Ovary (tissue), 9 donors: ENCODE measurements around the gene NAPB. TPM values are rescaled to one million over a fixed set of nuclear protein-coding genes. Genes with fewer than 3 reads are reported as not detected.

Experiments used
- DNase-seq, 5 donors: peaks; one replicate each; pipeline ENCODE4 v3.0.0-alpha.2; 2019 to 2020
- H3K27ac ChIP-seq, 2 donors: fragments of 200-600 bp; one replicate each; pipeline versions ENCODE4 v1.5.1 to v1.8.0; 2019 to 2022
- H3K27me3 ChIP-seq: fragments of 200-600 bp; one replicate; pipeline ENCODE4 v1.8.0; 2022
- H3K36me3 ChIP-seq: fragments of 200-600 bp; sonication (generic); one replicate; pipeline ENCODE4 v1.5.1; 2019
- H3K4me1 ChIP-seq: one replicate; pipeline ENCODE4 v1.8.1; 2013; ENCODE audit warnings: mild to moderate bottlenecking, moderate library complexity; ENCODE audit not compliant: insufficient read depth
- H3K4me3 ChIP-seq: fragments of 200-600 bp; sonication (generic); one replicate; pipeline ENCODE4 v1.5.1; 2017
- H3K9me3 ChIP-seq, 2 donors: fragments of 200-600 bp in 1 of 2; sonication (generic) in 1 of 2; one replicate each; pipeline versions ENCODE4 v1.5.1 to v1.8.1; 2013 to 2019; ENCODE audit warnings: mild to moderate bottlenecking in 1 of 2, moderate library complexity in 1 of 2
- EP300 ChIP-seq: sonication (generic); formaldehyde crosslinking; IDR thresholded peaks from one replicate; pipeline ENCODE4 v1.6.1; 2017; ENCODE audit warnings: antibody characterized with exemption
- POLR2A ChIP-seq: fragments of 450-650 bp; IDR thresholded peaks from one replicate; pipeline ENCODE4 v1.6.1; 2017; ENCODE audit warnings: antibody characterized with exemption, mild to moderate bottlenecking, moderate library complexity
- WGBS, 3 donors: extraction: QIAGEN DNeasy Blood & Tissue Kit in 1 of 3; methylation state at CpG; one replicate each; pipeline versions ENCODE4 v1.1.5 to v1.1.7; 2013 to 2017; 5-methylcytosine and 5-hydroxymethylcytosine counted together
- intact Hi-C, 4 donors: fragments of 100-400 bp; cut with DNase I; formaldehyde crosslinking; loops; one replicate each; pipeline versions ENCODE4 v1.11.0 to v1.15.1; 2022 to 2023
- polyA plus RNA-seq, 2 donors: library from polyadenylated mRNA; stranded (reverse); fragments of 200-250 nt in 1 of 2; fragments of 350-450 nt in 1 of 2; fragmentation: Illumina TruSeq in 1 of 2; extraction: RNeasy Lipid Tissue Mini Kit (QIAGEN cat#74804) in 1 of 2; gene quantifications; one replicate each; pipeline ENCODE4 v1.2.3, GENCODE V29; 2013 to 2014
- total RNA-seq, 7 donors: library from RNA; depleted of rRNA in 2 of 7; stranded (reverse); fragments of >200 nt in 2 of 7; fragmentation: NEBNext Ultra II Directional in 3 of 7; extraction: Animal tissue kit (Norgen Biotek cat#: 25700) in 3 of 7; gene quantifications; one replicate each; pipeline versions ENCODE4 v1.1.0 to v1.2.4, GENCODE V29; 2016 to 2023
- TF ChIP-seq, protein P1 (sequence below), 3 donors: fragments of 450-650 bp in 2 of 3; fragments of 200-600 bp in 1 of 3; IDR thresholded peaks; one replicate each; pipeline versions ENCODE4 v1.5.1 to v1.8.0; 2016 to 2022; ENCODE audit warnings: antibody characterized with exemption in 3 of 3, mild to moderate bottlenecking in 1 of 3
- donor health status: DM: no; HTN: no; CAD: no; lungs with moderate emphysema.
- donor health status: DM: no; HTN: no; CAD: no.
- donor health status: Bipolar disorder and iron deficiency.
- donor health status: DM: yes; HTN: yes; CAD: no.
- donor health status: DM: no; HTN: no; CAD: no.
- donor health status: DM: yes; HTN: yes; CAD: no.

Gene NAPB
- total and polyA plus RNA-seq, 9 donors, result 9.3 to 17.9 (median 12.9) TPM

DNA sequence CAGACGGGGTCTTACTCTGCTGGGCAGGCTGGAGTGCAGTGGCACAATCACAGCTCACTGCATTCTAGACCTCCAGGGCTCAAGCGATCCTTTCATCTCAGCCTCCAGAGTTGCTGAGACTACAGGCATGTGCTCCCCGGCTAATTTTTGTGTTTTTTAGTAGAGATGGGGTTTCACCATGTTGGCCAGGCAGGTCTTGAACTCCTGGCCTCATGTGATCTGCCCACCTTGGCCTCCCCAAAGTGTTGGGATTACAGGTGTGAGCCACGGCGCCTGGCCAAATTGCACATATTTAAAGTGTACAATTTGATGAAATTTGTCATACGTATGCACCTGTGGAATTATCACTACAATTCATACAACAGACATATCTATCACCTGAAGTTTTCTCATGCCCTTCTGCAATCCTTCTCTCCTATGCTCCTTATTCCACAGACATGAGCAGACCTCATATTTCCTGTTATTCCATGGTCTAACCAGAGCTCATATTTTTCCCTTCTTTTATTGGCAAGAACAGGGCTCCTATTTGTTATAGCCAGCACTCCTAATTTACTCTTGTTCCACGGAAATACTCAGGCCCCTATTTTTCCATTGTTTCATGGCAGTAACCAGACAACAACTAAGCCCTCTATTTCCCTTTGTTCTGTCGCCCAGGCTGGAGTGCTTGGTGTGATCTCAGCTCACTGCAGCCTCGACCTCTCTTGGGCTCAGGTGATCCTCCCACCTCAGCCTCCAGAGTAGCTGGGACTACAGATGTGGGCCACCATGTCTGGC, 16.0 kb upstream of the NAPB start:
- 84 to 87% (median 86%) methylated on average over 9 of the region's 9 CpGs for WGBS, 3 donors
- H3K9me3 ChIP-seq, result no peaks in the 10 kb centered on the region
- H3K27ac ChIP-seq, result peak overlapping the region in 1 of 2 donors; percentile 56
- DNase-seq, result no peak
- peaks cover 2% of the 10 kb centered on the region for H3K4me1 ChIP-seq
- intact Hi-C loops, result loop anchor here in 1 of 4 donors (5.0 kb wide), 1 partner anchor 165 kb away; no protein-coding TSS in a partner anchor
- H3K27me3 ChIP-seq, result no peaks in the 10 kb centered on the region
- no peaks in the 10 kb centered on the region for H3K36me3 ChIP-seq
- no peak for TF ChIP-seq POLR2A
- TF ChIP-seq, protein P1, sequence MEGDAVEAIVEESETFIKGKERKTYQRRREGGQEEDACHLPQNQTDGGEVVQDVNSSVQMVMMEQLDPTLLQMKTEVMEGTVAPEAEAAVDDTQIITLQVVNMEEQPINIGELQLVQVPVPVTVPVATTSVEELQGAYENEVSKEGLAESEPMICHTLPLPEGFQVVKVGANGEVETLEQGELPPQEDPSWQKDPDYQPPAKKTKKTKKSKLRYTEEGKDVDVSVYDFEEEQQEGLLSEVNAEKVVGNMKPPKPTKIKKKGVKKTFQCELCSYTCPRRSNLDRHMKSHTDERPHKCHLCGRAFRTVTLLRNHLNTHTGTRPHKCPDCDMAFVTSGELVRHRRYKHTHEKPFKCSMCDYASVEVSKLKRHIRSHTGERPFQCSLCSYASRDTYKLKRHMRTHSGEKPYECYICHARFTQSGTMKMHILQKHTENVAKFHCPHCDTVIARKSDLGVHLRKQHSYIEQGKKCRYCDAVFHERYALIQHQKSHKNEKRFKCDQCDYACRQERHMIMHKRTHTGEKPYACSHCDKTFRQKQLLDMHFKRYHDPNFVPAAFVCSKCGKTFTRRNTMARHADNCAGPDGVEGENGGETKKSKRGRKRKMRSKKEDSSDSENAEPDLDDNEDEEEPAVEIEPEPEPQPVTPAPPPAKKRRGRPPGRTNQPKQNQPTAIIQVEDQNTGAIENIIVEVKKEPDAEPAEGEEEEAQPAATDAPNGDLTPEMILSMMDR (IDR thresholded peaks at IDR 0.05), result no peak
- no peak for TF ChIP-seq EP300
- H3K4me3 ChIP-seq, result no peak overlapping the region

DNA sequence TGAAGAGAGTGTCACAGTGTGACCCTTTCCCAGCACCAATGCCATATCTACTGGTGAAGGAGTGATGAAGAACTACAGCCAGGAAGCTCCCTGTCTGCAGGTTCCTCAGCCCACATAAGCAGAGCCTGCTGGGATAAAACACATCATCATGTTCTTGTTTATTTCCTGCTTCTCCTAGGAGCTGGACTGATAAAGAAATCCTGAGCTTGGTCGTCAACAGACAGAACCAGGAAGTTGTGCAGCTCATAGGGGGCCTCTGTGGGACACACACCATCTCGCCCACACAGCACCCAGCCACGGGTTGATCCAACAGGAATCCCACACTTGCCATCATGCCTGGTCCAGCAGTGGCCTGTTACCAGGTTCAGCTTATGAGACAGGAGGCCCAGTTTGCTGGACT, 15.4 kb upstream of the NAPB start:
- WGBS, 3 donors, result 37 to 53% (median 48%) methylated on average over 3 of the region's 3 CpGs
- no peak for TF ChIP-seq POLR2A
- TF ChIP-seq, protein P1 (IDR thresholded peaks at IDR 0.05), result no peak
- no peak for TF ChIP-seq EP300
- H3K27ac ChIP-seq, result peak overlapping the region in 1 of 2 donors; percentile 56
- peaks cover 2% of the 10 kb centered on the region for H3K4me1 ChIP-seq
- DNase-seq, result peak in 1 of 5 donors; percentile 44
- H3K9me3 ChIP-seq, result no peaks in the 10 kb centered on the region
- no peaks in the 10 kb centered on the region for H3K27me3 ChIP-seq
- H3K4me3 ChIP-seq, result no peak overlapping the region
- no peaks in the 10 kb centered on the region for H3K36me3 ChIP-seq
- intact Hi-C loops, result loop anchor here in 1 of 4 donors (5.0 kb wide), 1 partner anchor 166 kb away; no protein-coding TSS in a partner anchor

DNA sequence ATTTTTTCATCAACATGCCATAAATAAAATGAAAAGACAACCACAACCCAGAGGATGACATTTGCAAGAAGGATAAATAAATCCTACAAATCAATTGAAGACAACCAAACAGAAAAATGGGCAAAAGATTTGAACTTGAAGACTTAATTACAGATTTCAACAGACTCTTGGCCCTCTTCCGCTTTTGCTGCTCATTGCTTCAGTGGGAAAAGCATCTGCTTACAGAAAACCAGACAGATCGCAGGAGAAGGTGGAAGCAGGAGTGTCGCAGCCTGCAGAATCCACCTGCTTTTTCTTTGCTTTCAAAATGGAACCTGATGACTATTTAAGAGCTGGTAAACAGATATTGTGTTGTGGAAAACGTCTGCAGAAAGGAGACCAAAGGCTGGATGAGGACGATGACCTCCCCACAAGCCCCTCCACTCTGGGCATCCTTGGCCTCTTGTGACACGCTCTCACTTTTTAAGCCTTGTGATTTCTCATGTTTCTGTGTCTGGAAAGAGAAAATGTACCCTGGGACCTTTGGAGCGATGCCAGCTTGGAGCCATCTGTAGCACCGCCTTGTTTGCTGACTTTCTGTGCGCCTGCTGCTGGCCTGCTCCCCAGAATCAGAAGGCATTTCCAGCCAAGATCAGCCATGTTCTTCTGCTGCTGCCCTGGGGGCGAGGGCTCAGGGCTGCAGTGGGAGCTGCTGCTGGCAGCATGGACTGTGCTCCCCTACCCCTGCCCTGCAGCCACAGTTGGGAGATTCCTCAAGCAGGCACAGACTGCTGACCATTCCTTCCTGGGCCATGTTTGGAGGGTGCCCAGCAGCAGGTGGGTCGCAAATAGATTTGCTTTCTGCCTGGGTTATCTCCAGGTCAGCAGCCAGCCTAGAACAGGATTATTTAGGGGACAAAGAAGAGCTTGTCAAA, 14.6 kb upstream of the NAPB start:
- Histone ChIP-seq H3K36me3 (no peaks in the 10 kb centered on the region), H3K9me3 (no peaks in the 10 kb centered on the region), H3K4me3 (no peak overlapping the region), H3K4me1 (peaks cover 2% of the 10 kb centered on the region), H3K27me3 (no peaks in the 10 kb centered on the region), H3K27ac (peak overlapping the region in 1 of 2 donors; percentile 8)
- TF ChIP-seq, protein P1 (IDR thresholded peaks at IDR 0.05), result no peak
- no peak for TF ChIP-seq EP300
- TF ChIP-seq POLR2A, result no peak
- intact Hi-C loops, result loop anchor here in 1 of 4 donors (5.0 kb wide), 1 partner anchor 166 kb away; no protein-coding TSS in a partner anchor
- DNase-seq, result peak in 4 of 5 donors; percentile 52 to 84 (median 73)
- WGBS, 3 donors, result 58 to 74% (median 65%) methylated on average over 11 of the region's 11 CpGs

DNA sequence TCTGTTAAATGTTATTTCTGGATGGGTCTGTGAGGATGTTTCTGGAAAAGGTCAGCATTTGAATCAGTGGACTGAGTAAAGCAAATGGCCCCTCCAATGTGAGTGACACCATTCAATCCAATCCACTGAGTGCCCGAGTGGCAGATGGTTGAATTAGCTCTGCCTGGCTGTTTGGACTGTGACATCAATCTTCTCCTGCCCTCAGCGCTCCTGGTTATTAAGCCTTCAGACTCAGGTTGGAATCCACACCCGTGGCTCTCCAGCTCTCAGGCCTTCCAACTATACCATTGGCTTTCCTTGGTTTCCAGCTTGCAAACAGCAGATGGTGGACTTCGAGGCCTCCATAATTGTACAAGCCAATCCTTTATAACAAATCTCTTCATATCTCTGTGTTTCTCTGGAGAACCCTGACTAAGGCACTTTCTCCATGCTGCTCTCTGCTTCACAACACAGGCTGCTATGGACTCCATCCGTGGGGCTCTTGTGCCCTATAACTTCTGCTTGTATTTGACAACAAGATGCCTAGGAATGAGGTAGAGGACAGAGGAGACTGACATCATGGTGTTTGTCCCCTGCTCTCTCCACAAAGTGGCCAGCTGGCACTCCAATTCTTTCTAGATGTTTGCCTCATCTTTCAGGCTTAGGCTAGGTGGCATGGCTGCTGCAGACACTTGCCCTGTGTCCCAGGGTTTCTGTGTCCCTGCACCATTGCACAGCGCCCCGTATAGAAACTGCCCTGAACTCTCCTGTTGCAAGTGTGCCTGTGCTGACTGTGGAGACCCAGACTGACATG, 13.4 kb upstream of the NAPB start:
- Histone ChIP-seq H3K4me3 (no peak overlapping the region), H3K4me1 (peaks cover 2% of the 10 kb centered on the region), H3K27ac (no peak overlapping the region), H3K27me3 (no peaks in the 10 kb centered on the region), H3K36me3 (no peaks in the 10 kb centered on the region), H3K9me3 (no peaks in the 10 kb centered on the region)
- intact Hi-C loops, result loop anchor here in 1 of 4 donors (5.0 kb wide), 1 partner anchor 168 kb away; no protein-coding TSS in a partner anchor
- WGBS, 3 donors, result 74 to 79% (median 75%) methylated on average over 7 of the region's 7 CpGs
- no peak for TF ChIP-seq POLR2A
- no peak for TF ChIP-seq EP300
- TF ChIP-seq, protein P1 (IDR thresholded peaks at IDR 0.05), result no peak
- no peak for DNase-seq
